Measurements from ENCODE around the gene NPLOC4.
A peak's percentile ranks its signal among the peaks of the same experiment; 100 is the strongest.

Gene NPLOC4

DNA sequence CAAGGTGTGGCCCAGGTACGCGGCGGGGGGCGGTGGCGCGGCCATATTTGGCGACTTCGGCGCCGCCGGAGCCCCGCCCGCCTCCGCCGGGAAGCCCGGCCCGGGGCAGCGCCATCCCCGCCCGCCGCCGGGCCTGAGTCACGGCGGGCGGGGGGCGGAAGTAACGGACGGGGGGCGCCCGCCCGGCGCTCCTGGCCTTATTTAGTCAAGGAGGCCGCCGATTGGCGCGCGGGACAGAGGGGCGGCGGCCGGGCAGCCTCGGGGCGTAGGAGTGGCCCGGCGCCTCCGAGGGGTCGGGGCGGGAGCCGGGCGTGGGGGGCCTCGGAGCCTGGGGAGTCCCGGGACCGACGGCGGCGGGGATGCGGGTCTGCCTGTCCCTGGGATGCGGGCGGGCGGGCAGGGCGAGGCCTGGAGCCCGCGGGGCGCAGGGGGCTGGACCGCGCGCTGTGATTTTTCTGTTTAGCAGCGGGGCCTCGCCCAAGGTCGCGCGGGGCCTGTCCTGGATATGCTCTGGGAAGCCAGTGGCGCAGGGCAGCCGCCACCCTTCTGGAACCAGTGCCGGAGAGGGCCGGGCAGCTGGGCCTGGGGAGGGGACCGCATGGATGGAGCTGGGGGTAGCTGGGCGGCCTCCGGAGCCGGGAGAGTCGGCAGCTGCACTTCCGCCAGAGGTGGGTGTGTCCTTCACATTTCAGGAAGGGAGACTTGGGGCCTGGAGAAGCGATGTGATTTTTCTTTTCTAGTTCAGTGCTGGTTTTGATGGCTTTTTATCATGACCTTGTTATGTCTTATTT lies 122.0 kb downstream of the NPLOC4 start:
- Histone ChIP-seq H3K4me1 (peaks cover 0 to 51% (median 39%) of the 10 kb centered on the region in 4 donors), H3K36me3 (peaks cover 23 to 26% (median 25%) of the 10 kb centered on the region in 3 donors), H3K27ac (peak overlapping the region; percentile 97 to 100), H3K9me3 (no peaks in the 10 kb centered on the region), H3K27me3 (no peaks in the 10 kb centered on the region), H3K4me3 (peak overlapping the region; percentile 92 to 99)
- DNase-seq = peak; percentile 87 to 94
- intact Hi-C loops (cut with DNase I; ENCODE audit: low total_unique reads) = loop anchor here (5.0 kb wide), 1 partner anchor 87 kb away; no protein-coding TSS in a partner anchor
- TF ChIP-seq, protein P1, sequence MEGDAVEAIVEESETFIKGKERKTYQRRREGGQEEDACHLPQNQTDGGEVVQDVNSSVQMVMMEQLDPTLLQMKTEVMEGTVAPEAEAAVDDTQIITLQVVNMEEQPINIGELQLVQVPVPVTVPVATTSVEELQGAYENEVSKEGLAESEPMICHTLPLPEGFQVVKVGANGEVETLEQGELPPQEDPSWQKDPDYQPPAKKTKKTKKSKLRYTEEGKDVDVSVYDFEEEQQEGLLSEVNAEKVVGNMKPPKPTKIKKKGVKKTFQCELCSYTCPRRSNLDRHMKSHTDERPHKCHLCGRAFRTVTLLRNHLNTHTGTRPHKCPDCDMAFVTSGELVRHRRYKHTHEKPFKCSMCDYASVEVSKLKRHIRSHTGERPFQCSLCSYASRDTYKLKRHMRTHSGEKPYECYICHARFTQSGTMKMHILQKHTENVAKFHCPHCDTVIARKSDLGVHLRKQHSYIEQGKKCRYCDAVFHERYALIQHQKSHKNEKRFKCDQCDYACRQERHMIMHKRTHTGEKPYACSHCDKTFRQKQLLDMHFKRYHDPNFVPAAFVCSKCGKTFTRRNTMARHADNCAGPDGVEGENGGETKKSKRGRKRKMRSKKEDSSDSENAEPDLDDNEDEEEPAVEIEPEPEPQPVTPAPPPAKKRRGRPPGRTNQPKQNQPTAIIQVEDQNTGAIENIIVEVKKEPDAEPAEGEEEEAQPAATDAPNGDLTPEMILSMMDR (IDR thresholded peaks at IDR 0.05) = no peak

DNA sequence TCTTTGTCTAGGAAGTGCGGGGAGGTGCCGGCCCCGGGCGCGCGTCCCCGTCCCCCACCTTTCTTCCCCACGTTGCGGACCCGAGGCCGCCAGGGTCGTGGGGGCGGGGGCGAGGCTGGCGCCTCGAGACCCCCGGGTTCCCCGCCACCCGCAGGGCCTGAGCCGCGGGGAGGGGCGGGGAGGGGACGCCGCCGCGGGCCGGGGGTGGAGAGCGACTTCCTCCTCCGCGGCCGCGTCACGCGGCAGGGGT lies 122.5 kb downstream of the NPLOC4 start:
- intact Hi-C loops (cut with DNase I; ENCODE audit: low total_unique reads) = no loop called here
- Histone ChIP-seq H3K4me3 (peak overlapping the region; percentile 92 to 99), H3K27ac (peak overlapping the region; percentile 97 to 100), H3K27me3 (no peaks in the 10 kb centered on the region), H3K9me3 (no peaks in the 10 kb centered on the region), H3K36me3 (peaks cover 28 to 31% (median 30%) of the 10 kb centered on the region in 3 donors), H3K4me1 (peaks cover 0 to 49% (median 34%) of the 10 kb centered on the region in 4 donors)
- TF ChIP-seq, protein P1 (IDR thresholded peaks at IDR 0.05) = no peak
- no peak for DNase-seq

DNA sequence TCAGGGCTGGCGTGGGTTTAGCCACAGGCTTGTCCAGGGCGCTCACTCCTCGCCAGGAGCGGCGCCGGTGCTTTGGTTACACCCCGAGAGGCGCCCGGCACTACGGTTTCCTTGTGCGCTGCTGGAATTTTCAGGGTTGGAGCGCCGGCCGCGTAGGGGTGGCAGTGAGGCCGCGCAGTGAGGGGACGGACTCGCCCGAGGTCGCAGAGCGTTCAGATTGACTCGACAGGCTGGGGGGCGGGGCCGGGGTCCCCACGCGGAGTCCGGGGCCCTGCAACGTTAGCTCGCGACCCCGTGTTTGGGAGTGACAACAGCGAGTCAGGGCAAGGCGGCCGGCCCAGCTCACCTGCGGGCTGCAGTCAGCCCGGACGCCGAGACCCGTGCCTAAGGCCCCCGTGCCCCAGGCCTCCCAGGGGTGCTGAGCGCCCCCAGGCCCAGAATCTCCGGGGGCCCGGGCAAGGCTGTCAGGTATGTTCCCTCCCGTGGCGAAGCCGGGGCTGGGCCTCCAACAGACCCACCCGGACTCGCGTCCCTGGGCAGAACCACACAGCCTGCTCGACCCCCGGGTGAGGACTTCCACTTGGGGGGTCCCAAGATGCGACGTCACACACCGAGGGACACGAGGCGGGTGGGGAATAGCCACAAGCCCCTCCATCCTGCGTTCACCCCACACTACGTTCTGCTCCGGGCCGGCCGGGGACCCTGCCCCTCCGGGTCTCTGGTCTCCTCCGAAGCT lies 123.0 kb downstream of the NPLOC4 start:
- TF ChIP-seq, protein P1 (IDR thresholded peaks at IDR 0.05) = no peak
- Histone ChIP-seq H3K36me3 (peaks cover 33 to 36% (median 35%) of the 10 kb centered on the region in 3 donors), H3K4me1 (peaks cover 0 to 49% (median 29%) of the 10 kb centered on the region in 4 donors), H3K9me3 (no peaks in the 10 kb centered on the region), H3K27ac (peak overlapping the region; percentile 97 to 100), H3K4me3 (peak overlapping the region; percentile 92 to 99), H3K27me3 (no peaks in the 10 kb centered on the region)
- intact Hi-C loops (cut with DNase I; ENCODE audit: low total_unique reads) = no loop called here
- peak; percentile 67 to 86 for DNase-seq

GRCh38 chr17:81513372-81513752 lies 123.5 kb downstream of the NPLOC4 start:
- Histone ChIP-seq H3K36me3 (peaks cover 38 to 41% (median 41%) of the 10 kb centered on the region in 3 donors), H3K27me3 (no peaks in the 10 kb centered on the region), H3K9me3 (no peaks in the 10 kb centered on the region), H3K4me1 (peaks cover 0 to 49% (median 27%) of the 10 kb centered on the region in 4 donors), H3K4me3 (peak overlapping the region; percentile 92 to 99), H3K27ac (peak overlapping the region; percentile 97 to 100)
- DNase-seq = peak; percentile 79 to 88
- intact Hi-C loops (cut with DNase I; ENCODE audit: low total_unique reads) = no loop called here
- TF ChIP-seq, protein P1 (IDR thresholded peaks at IDR 0.05) = no peak

- H3K4me1 ChIP-seq = peaks cover 0 to 45% (median 25%) of the 10 kb centered on the region in 4 donors
- peaks cover 43 to 47% (median 46%) of the 10 kb centered on the region in 3 donors for H3K36me3 ChIP-seq
- H3K9me3 ChIP-seq = no peaks in the 10 kb centered on the region
- DNase-seq = peak; percentile 90 to 96
- H3K27ac ChIP-seq = peak within 1 kb of the TSS; percentile 97 to 100
- no peaks in the 10 kb centered on the region for H3K27me3 ChIP-seq
- intact Hi-C loops (cut with DNase I; ENCODE audit: low total_unique reads) = no loop called here
- TF ChIP-seq, protein P1 (IDR thresholded peaks at IDR 0.05) = no peak
- peak within 1 kb of the TSS; percentile 92 to 99 for H3K4me3 ChIP-seq
Measured at GRCh38 chr17:81512562-81513371, 124.1 kb downstream of the NPLOC4 start, which contains the start of gene ACTG1. Gene ACTG1, minus strand, starts transcription at chr17:81512799. Its CDS starts 445 bp downstream, at chr17:81512354.

All from tibial artery (tissue), 4 donors.